Right lobe of liver (tissue), 6 donors: ENCODE measurements around the gene GLOD5. TPM values are rescaled to one million over a fixed set of nuclear protein-coding genes. Genes with fewer than 3 reads are reported as not detected.

Experiments
- ATAC-seq, 4 donors: fragments of 200-7000 bp; cut with Tn5 transposase; one replicate each; pipeline ENCODE4 v1.9.1; 2020; ENCODE audit warnings: mild to moderate bottlenecking in 4 of 4, moderate library complexity in 4 of 4
- DNase-seq, 3 donors: peaks; one replicate each; pipeline ENCODE4 v3.0.0-alpha.2; 2020
- H3K27ac ChIP-seq, 3 donors: fragments of 200-600 bp; one replicate each; pipeline ENCODE4 v1.8.0; 2022
- H3K27me3 ChIP-seq, 2 donors: fragments of 200-600 bp; one replicate each; pipeline ENCODE4 v1.8.0; 2022
- H3K36me3 ChIP-seq, 4 donors: fragments of 200-600 bp; sonication (generic) in 1 of 4; one replicate each; pipeline versions ENCODE4 v1.5.1 to v1.8.0; 2017 to 2022; ENCODE audit warnings: control low read depth in 1 of 4
- H3K4me1 ChIP-seq, 4 donors: fragments of 200-600 bp; sonication (generic) in 1 of 4; one replicate each; pipeline versions ENCODE4 v1.5.1 to v1.8.0; 2017 to 2022; ENCODE audit warnings: control low read depth in 1 of 4
- H3K4me3 ChIP-seq, 3 donors: fragments of 200-600 bp; one replicate each; pipeline ENCODE4 v1.8.0; 2022
- H3K9me3 ChIP-seq, 4 donors: fragments of 200-600 bp; sonication (generic) in 1 of 4; one replicate each; pipeline versions ENCODE4 v1.5.1 to v1.8.0; 2017 to 2022; ENCODE audit warnings: control low read depth in 1 of 4
- POLR2A ChIP-seq: fragments of 450-650 bp; IDR thresholded peaks from one replicate; pipeline ENCODE4 v1.6.1; 2017; ENCODE audit warnings: antibody characterized with exemption, mild to moderate bottlenecking
- WGBS: methylation state at CpG from one replicate; pipeline ENCODE4 v1.1.6; 2018; ENCODE audit warnings: low coverage, low lambda C conversion rate; ENCODE audit not compliant: insufficient coverage; ENCODE audit errors: missing lambda C conversion rate; 5-methylcytosine and 5-hydroxymethylcytosine counted together
- intact Hi-C, 2 donors: fragments of 100-400 bp; cut with DNase I; formaldehyde crosslinking; loops; one replicate each; pipeline versions ENCODE4 v1.11.2 to v1.14.1; 2022
- total RNA-seq, 6 experiments: library from RNA; depleted of rRNA in 2 of 6; stranded (reverse); fragments of >200 nt in 2 of 6; fragmentation: NEBNext Ultra II Directional in 3 of 6; extraction: Animal tissue kit (Norgen Biotek cat#: 25700) in 3 of 6; gene quantifications; one replicate each; pipeline versions ENCODE4 v1.1.0 to v1.2.4, GENCODE V29; 2016 to 2023
- TF ChIP-seq, protein P1 (sequence below), 4 donors: fragments of 200-600 bp in 3 of 4; fragments of 450-650 bp in 1 of 4; IDR thresholded peaks; one replicate each; pipeline versions ENCODE4 v1.5.1 to v1.8.0; 2016 to 2022; ENCODE audit warnings: antibody characterized with exemption in 4 of 4, mild to moderate bottlenecking in 2 of 4
- donor health status: DM: no; HTN: yes; CAD: no.
- donor health status: DM: no; HTN: no; CAD: no.
- donor health status: DM: no; HTN: no; CAD: no.
- donor health status: DM: no; HTN: yes; CAD: no.
- donor health status: DM: no; HTN: yes; CAD: no.

The GLOD5 gene
- total RNA-seq, 6 experiments from 2014 or later: 0.98 to 4.1 (median 2.9) TPM

DNA sequence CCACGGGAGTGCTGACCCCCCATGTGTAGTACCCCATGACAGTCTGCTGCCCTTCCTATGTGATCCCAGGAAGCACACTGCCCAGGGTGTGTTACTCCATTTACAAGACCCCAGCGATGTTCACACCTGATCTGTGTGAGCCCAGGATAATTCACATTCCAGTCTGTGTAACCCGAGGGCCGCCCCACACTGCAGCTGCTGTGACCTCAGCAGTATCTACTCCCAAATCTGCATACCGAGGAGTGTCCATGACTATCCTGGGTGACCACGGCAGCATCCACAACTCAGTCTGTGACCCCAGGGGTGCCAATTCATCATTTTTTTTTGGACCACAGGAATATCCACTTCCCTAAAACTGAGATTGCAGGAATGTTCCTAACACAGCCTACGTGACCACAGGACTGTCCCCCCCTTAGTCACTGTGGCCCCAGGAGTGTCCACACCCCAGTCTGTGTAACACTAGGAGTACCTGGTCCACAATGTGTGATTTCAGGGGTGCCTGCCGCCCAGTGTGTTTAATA lies 7.8 kb upstream of the GLOD5 start:
- no peaks in the 10 kb centered on the region for H3K4me1 ChIP-seq
- intact Hi-C loops: no loop called here
- no peak overlapping the region for H3K27ac ChIP-seq
- DNase-seq (no peak), ATAC-seq (no peak)
- H3K27me3 ChIP-seq: no peaks in the 10 kb centered on the region
- no peaks in the 10 kb centered on the region for H3K36me3 ChIP-seq
- H3K9me3 ChIP-seq: no peaks in the 10 kb centered on the region
- TF ChIP-seq, protein P1, sequence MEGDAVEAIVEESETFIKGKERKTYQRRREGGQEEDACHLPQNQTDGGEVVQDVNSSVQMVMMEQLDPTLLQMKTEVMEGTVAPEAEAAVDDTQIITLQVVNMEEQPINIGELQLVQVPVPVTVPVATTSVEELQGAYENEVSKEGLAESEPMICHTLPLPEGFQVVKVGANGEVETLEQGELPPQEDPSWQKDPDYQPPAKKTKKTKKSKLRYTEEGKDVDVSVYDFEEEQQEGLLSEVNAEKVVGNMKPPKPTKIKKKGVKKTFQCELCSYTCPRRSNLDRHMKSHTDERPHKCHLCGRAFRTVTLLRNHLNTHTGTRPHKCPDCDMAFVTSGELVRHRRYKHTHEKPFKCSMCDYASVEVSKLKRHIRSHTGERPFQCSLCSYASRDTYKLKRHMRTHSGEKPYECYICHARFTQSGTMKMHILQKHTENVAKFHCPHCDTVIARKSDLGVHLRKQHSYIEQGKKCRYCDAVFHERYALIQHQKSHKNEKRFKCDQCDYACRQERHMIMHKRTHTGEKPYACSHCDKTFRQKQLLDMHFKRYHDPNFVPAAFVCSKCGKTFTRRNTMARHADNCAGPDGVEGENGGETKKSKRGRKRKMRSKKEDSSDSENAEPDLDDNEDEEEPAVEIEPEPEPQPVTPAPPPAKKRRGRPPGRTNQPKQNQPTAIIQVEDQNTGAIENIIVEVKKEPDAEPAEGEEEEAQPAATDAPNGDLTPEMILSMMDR (IDR thresholded peaks at IDR 0.05): no peak
- no peak for TF ChIP-seq POLR2A
- H3K4me3 ChIP-seq: no peak overlapping the region
- 41% methylated on average over 3 of the region's 8 CpGs for WGBS

DNA sequence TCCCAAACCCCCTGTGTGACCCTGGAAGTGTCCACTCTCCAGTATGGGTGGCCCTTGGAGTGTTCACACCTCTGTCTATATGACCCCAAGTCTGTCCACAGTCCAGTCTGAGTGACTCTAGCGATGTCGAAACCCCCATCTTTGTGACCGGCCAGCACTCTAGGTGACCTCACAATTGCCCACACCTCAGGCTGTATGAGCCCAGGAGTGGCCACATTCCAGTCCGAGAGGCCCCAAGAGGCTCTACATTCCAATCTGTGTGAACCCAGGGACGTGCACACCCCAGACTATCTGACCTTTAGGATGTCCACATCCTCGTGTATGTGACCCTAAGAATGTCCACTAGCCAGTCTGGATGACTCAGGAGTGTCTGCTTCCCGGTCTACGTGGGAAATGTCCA lies 7.3 kb upstream of the GLOD5 start:
- H3K27ac ChIP-seq: no peak overlapping the region
- no peaks in the 10 kb centered on the region for H3K27me3 ChIP-seq
- 55% methylated on average over 6 of the region's 8 CpGs for WGBS
- no peaks in the 10 kb centered on the region for H3K9me3 ChIP-seq
- no peak overlapping the region for H3K4me3 ChIP-seq
- TF ChIP-seq, protein P1 (IDR thresholded peaks at IDR 0.05): no peak
- TF ChIP-seq POLR2A: no peak
- intact Hi-C loops: no loop called here
- H3K4me1 ChIP-seq: no peaks in the 10 kb centered on the region
- ATAC-seq (no peak), DNase-seq (no peak)
- no peaks in the 10 kb centered on the region for H3K36me3 ChIP-seq

DNA sequence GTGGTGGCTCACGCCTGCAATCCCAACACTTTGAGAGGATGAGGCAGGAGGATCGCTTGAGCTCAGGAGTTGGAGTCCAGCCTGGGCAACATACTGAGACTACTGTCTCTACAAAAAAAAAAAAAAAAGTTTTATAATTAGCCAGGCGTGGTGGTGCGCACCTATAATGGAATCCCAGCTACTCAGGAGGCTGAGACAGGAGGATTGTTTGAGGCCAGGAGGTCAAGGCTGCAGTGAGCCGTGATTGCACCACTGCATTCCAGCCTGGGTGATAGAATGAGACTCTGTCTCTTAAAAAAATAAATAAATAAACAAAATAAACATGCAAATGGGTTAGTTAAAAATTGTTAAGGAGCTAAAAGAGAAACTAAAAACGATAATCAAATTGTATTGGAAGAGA lies 7.7 kb downstream of the GLOD5 start:
- H3K9me3 ChIP-seq: no peaks in the 10 kb centered on the region
- DNase-seq: no peak
- no peak for TF ChIP-seq POLR2A
- TF ChIP-seq, protein P1 (IDR thresholded peaks at IDR 0.05): no peak
- 73% methylated on average over 5 of the region's 6 CpGs for WGBS
- H3K4me1 ChIP-seq: no peaks in the 10 kb centered on the region
- H3K36me3 ChIP-seq: no peaks in the 10 kb centered on the region
- ATAC-seq: no peak
- no peak overlapping the region for H3K4me3 ChIP-seq
- H3K27me3 ChIP-seq: no peaks in the 10 kb centered on the region
- H3K27ac ChIP-seq: no peak overlapping the region
- intact Hi-C loops: no loop called here

DNA sequence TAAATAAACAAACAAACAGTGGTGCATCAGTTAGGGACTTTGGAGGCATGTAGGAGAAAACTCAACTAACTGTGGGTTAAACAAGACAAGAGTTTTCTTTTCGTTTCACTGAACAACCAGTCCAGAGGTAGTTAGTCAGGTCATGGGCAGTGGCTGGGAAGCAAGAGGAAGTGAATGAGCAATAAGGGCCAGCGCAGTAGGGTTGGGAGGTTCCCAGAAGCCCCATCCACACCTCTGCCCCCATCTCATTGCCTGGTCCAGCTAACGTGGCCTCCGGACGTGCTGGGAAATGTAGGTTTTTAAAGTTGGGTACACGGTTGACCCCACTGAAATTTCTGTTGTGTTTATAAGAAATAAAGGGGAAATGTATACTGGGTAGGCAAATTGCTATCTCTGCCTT lies 8.7 kb downstream of the GLOD5 start:
- Histone ChIP-seq H3K27ac (no peak overlapping the region), H3K9me3 (no peaks in the 10 kb centered on the region), H3K27me3 (no peaks in the 10 kb centered on the region), H3K4me3 (no peak overlapping the region), H3K4me1 (no peaks in the 10 kb centered on the region), H3K36me3 (no peaks in the 10 kb centered on the region)
- ATAC-seq: no peak
- WGBS: 60% methylated on average over 6 of the region's 6 CpGs
- intact Hi-C loops: no loop called here
- DNase-seq: no peak
- TF ChIP-seq POLR2A: no peak
- TF ChIP-seq, protein P1 (IDR thresholded peaks at IDR 0.05): no peak

DNA sequence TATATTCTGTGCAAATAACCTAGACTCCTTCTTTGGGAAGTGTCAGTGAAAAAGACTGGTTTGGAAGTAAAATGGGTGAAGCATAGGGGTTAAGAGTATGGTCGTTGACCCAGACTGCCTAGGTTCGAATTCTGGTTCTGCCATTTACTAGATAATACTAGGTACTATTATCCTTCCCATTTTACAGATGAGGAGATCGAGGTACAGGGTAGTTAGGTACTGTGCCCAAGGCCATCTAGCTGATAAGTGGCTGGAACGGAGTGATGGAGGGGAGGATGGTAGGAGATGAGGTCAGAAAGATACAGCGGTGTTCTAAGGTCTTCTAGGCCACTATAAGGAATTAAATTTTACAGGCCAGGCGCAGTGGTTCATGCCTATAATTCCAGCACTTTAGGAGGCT lies 11.1 kb downstream of the GLOD5 start:
- Histone ChIP-seq H3K36me3 (no peaks in the 10 kb centered on the region), H3K4me1 (no peaks in the 10 kb centered on the region), H3K27me3 (no peaks in the 10 kb centered on the region), H3K27ac (no peak overlapping the region), H3K9me3 (no peaks in the 10 kb centered on the region), H3K4me3 (no peak overlapping the region)
- intact Hi-C loops: no loop called here
- TF ChIP-seq, protein P1 (IDR thresholded peaks at IDR 0.05): no peak
- TF ChIP-seq POLR2A: no peak
- DNase-seq (no peak), ATAC-seq (no peak)
- WGBS: 64% methylated on average over 5 of the region's 6 CpGs
